A673 (cell line): ENCODE results near the gene NRAS. TPM values are rescaled to one million over a fixed set of nuclear protein-coding genes. Genes with fewer than 3 reads are reported as not detected.

Source experiments
- BruUV-seq: library from RNA; stranded (reverse); fragments of 400-500 nt; replicated peaks from 2 replicates; lab custom pipeline; 2021; lab: Mats Ljungman, UMichigan
- CTCF ChIA-PET: fragments of 300-600 bp; sonication (Branson Sonifier 250); formaldehyde crosslinking; loops from one replicate; lab custom pipeline; 2022; ENCODE audit warnings: antibody characterized with exemption; lab: Charles Lee
- POLR2A ChIA-PET: fragments of 300-600 bp; sonication (Branson Sonifier 250); formaldehyde crosslinking; loops from one replicate; lab custom pipeline; 2022; ENCODE audit warnings: antibody characterized with exemption; ENCODE audit not compliant: low non-redundant PET; lab: Charles Lee
- DNase-seq: peaks from one replicate; pipeline ENCODE4 v3.0.0-alpha.2; 2015; ENCODE audit warnings: low spot score
- H3K27ac ChIP-seq: fragments of 200-600 bp; sonication (generic); 2 replicates; pipeline ENCODE4 v1.5.1; 2016; ENCODE audit warnings: mixed run types, low read depth, mild to moderate bottlenecking, mixed read lengths, antibody characterized with exemption, low read length; ENCODE audit not compliant: poor library complexity, severe bottlenecking
- H3K27me3 ChIP-seq: fragments of 200-600 bp; sonication (generic); replicated peaks from 2 replicates; pipeline ENCODE4 v1.6.1; 2017; ENCODE audit warnings: mixed run types, low read depth, mild to moderate bottlenecking, mixed read lengths, antibody characterized with exemption, low read length; ENCODE audit not compliant: insufficient read depth, poor library complexity
- H3K36me3 ChIP-seq: fragments of 200-600 bp; sonication (generic); 2 replicates; pipeline ENCODE4 v1.6.1; 2016; ENCODE audit warnings: mixed run types, mild to moderate bottlenecking, mixed read lengths, antibody characterized with exemption, low read length; ENCODE audit not compliant: insufficient read depth, poor library complexity, severe bottlenecking
- H3K4me1 ChIP-seq: fragments of 200-600 bp; sonication (generic); 2 replicates; pipeline ENCODE4 v1.6.1; 2017; ENCODE audit warnings: mixed run types, mild to moderate bottlenecking, mixed read lengths, antibody characterized with exemption, low read length; ENCODE audit not compliant: insufficient read depth, poor library complexity, severe bottlenecking
- H3K4me3 ChIP-seq: fragments of 200-600 bp; sonication (generic); 2 replicates; pipeline ENCODE4 v1.5.1; 2016; ENCODE audit warnings: low read depth, mixed run types, mild to moderate bottlenecking, mixed read lengths, low read length; ENCODE audit not compliant: poor library complexity, severe bottlenecking
- H3K9me3 ChIP-seq: fragments of 200-600 bp; sonication (generic); 2 replicates; pipeline ENCODE4 v1.6.1; 2016; ENCODE audit warnings: mixed run types, low read depth, mild to moderate bottlenecking, mixed read lengths, antibody characterized with exemption, low read length; ENCODE audit not compliant: poor library complexity, severe bottlenecking
- CTCF ChIP-seq: fragments of 300-800, 200-600 bp; sonication (generic); conservative IDR thresholded peaks from 2 replicates; pipeline ENCODE4 v1.5.1; 2017; ENCODE audit warnings: low read depth, mild to moderate bottlenecking, antibody characterized with exemption, low read length, moderate library complexity, mixed read lengths
- EZH2 ChIP-seq: fragments of 200-600 bp; sonication (generic); IDR thresholded peaks from 2 replicates; pipeline ENCODE4 v1.6.1; 2017; ENCODE audit warnings: borderline replicate concordance, low read depth, mild to moderate bottlenecking, mixed read lengths, antibody characterized with exemption, low read length; ENCODE audit not compliant: poor library complexity, severe bottlenecking
- intact Hi-C: fragments of 100-400 bp; cut with micrococcal nuclease; formaldehyde crosslinking; loops from one replicate; pipeline ENCODE4 v1.10.0; 2022; ENCODE audit not compliant: unreplicated experiment
- total RNA-seq: library from RNA; stranded (reverse); gene quantifications from 2 replicates; pipeline ENCODE4 v1.2.3, GENCODE V29; 2021

NRAS gene
- total RNA-seq, 1 experiment from 2014 or later = 79.1 TPM

- TF ChIP-seq EZH2 (no peak), CTCF (no peak)
- no peak overlapping the region for H3K4me3 ChIP-seq
- CTCF ChIA-PET = no interaction called here
- peak overlapping the region; percentile 21 for H3K27ac ChIP-seq
- DNase-seq = no peak
- POLR2A ChIA-PET = no interaction called here
- no peaks in the 10 kb centered on the region for H3K4me1 ChIP-seq
- no peaks in the 10 kb centered on the region for H3K9me3 ChIP-seq
- no TSS peak for BruUV-seq
- no peaks in the 10 kb centered on the region for H3K27me3 ChIP-seq
- H3K36me3 ChIP-seq = peaks cover 90% of the 10 kb centered on the region
- intact Hi-C loops = no loop called here
Observed at GRCh38 chr1:114740331-114740730, 23.8 kb upstream of the NRAS start.

GRCh38 chr1:114737314-114737849, 20.8 kb upstream of the NRAS start:
- ChIA-PET POLR2A (no interaction called here), CTCF (no interaction called here)
- intact Hi-C loops = no loop called here
- Histone ChIP-seq H3K27ac (no peak overlapping the region), H3K27me3 (no peaks in the 10 kb centered on the region), H3K36me3 (peaks cover 93% of the 10 kb centered on the region), H3K9me3 (no peaks in the 10 kb centered on the region), H3K4me3 (no peak overlapping the region), H3K4me1 (no peaks in the 10 kb centered on the region)
- DNase-seq = no peak
- BruUV-seq = no TSS peak
- TF ChIP-seq EZH2 = no peak
- TF ChIP-seq CTCF = no peak

GRCh38 chr1:114735479-114735878, 18.9 kb upstream of the NRAS start:
- peaks cover 96% of the 10 kb centered on the region for H3K36me3 ChIP-seq
- H3K27me3 ChIP-seq = no peaks in the 10 kb centered on the region
- no peak for DNase-seq
- TF ChIP-seq EZH2 (no peak), CTCF (no peak)
- H3K4me1 ChIP-seq = no peaks in the 10 kb centered on the region
- intact Hi-C loops = no loop called here
- no peak overlapping the region for H3K4me3 ChIP-seq
- H3K27ac ChIP-seq = no peak overlapping the region
- CTCF ChIA-PET = no interaction called here
- H3K9me3 ChIP-seq = no peaks in the 10 kb centered on the region
- no TSS peak for BruUV-seq
- POLR2A ChIA-PET = no interaction called here
